ENCODE data around the gene SSC5D.

The SSC5D gene

GRCh38 chr19:55478364-55478763 is 9.9 kb upstream of the SSC5D start:
- DNase-seq (ENCODE audit: insufficient read length) (no peak), FAIRE-seq (no peak)
- TF ChIP-seq POLR2A (IDR thresholded peaks at IDR 0.05; ENCODE audit: low read depth, low read length) (no peak), TAF1 (IDR thresholded peaks at IDR 0.05; ENCODE audit: borderline replicate concordance, low read depth, low read length) (no peak), POLR2AphosphoS5 (IDR thresholded peaks at IDR 0.05; ENCODE audit: low read depth, low read length) (no peak)

GRCh38 chr19:55479045-55479444 is 9.2 kb upstream of the SSC5D start:
- FAIRE-seq (no peak), DNase-seq (ENCODE audit: insufficient read length) (no peak)
- no peak for TF ChIP-seq TAF1 (IDR thresholded peaks at IDR 0.05; ENCODE audit: borderline replicate concordance, low read depth, low read length)
- no peak for TF ChIP-seq POLR2AphosphoS5 (IDR thresholded peaks at IDR 0.05; ENCODE audit: low read depth, low read length)

- no peak for TF ChIP-seq POLR2A (IDR thresholded peaks at IDR 0.05; ENCODE audit: low read depth, low read length)
- no peak for TF ChIP-seq TAF1 (IDR thresholded peaks at IDR 0.05; ENCODE audit: borderline replicate concordance, low read depth, low read length)
- no peak for TF ChIP-seq POLR2AphosphoS5 (IDR thresholded peaks at IDR 0.05; ENCODE audit: low read depth, low read length)
- FAIRE-seq, result no peak
- DNase-seq (ENCODE audit: insufficient read length), result no peak
Measured at GRCh38 chr19:55479451-55480230, 8.6 kb upstream of the SSC5D start.

- no peak for DNase-seq (ENCODE audit: insufficient read length)
- no peak for FAIRE-seq
- no peak for TF ChIP-seq POLR2A (IDR thresholded peaks at IDR 0.05; ENCODE audit: low read depth, low read length)
- no peak for TF ChIP-seq TAF1 (IDR thresholded peaks at IDR 0.05; ENCODE audit: borderline replicate concordance, low read depth, low read length)
- TF ChIP-seq POLR2AphosphoS5 (IDR thresholded peaks at IDR 0.05; ENCODE audit: low read depth, low read length), result no peak
Measured at GRCh38 chr19:55481148-55481793, 7.0 kb upstream of the SSC5D start.

GRCh38 chr19:55481794-55482155 is 6.5 kb upstream of the SSC5D start:
- no peak for FAIRE-seq
- no peak for DNase-seq (ENCODE audit: insufficient read length)

GRCh38 chr19:55482156-55482961 is 5.9 kb upstream of the SSC5D start:
- DNase-seq (ENCODE audit: insufficient read length) (no peak), FAIRE-seq (no peak)
- TF ChIP-seq POLR2AphosphoS5 (IDR thresholded peaks at IDR 0.05; ENCODE audit: low read depth, low read length), result no peak

More at GRCh38 chr19:55481794-55482155, 6.5 kb upstream of the SSC5D start:
- TF ChIP-seq TAF1 (IDR thresholded peaks at IDR 0.05; ENCODE audit: borderline replicate concordance, low read depth, low read length) (no peak), POLR2A (IDR thresholded peaks at IDR 0.05; ENCODE audit: low read depth, low read length) (no peak), POLR2AphosphoS5 (IDR thresholded peaks at IDR 0.05; ENCODE audit: low read depth, low read length) (no peak)

GRCh38 chr19:55482967-55483705 is 5.1 kb upstream of the SSC5D start:
- no peak for TF ChIP-seq POLR2AphosphoS5 (IDR thresholded peaks at IDR 0.05; ENCODE audit: low read depth, low read length)
- TF ChIP-seq POLR2A (IDR thresholded peaks at IDR 0.05; ENCODE audit: low read depth, low read length), result no peak
- no peak for TF ChIP-seq TAF1 (IDR thresholded peaks at IDR 0.05; ENCODE audit: borderline replicate concordance, low read depth, low read length)
- FAIRE-seq, result no peak
- DNase-seq (ENCODE audit: insufficient read length), result no peak

- TF ChIP-seq POLR2A (IDR thresholded peaks at IDR 0.05; ENCODE audit: low read depth, low read length), result 0 out of 2 replicates have a peak, but pooled peaks have one; percentile 18
- no peak for TF ChIP-seq TAF1 (IDR thresholded peaks at IDR 0.05; ENCODE audit: borderline replicate concordance, low read depth, low read length)
- FAIRE-seq, result no peak
- no peak for DNase-seq (ENCODE audit: insufficient read length)
Measured at GRCh38 chr19:55483706-55484592, 4.3 kb upstream of the SSC5D start.

GRCh38 chr19:55484593-55485438 is 3.4 kb upstream of the SSC5D start, which contains the start of gene NAT14:
Gene NAT14 (plus strand): TSS chr19:55485188. CDS start chr19:55485709, 521 bp downstream.
- peak; percentile 96 for DNase-seq (ENCODE audit: insufficient read length)
- peak; percentile 86 for FAIRE-seq
- peak; percentile 52; the same call in 1 of the 2 replicates for TF ChIP-seq POLR2A (IDR thresholded peaks at IDR 0.05; ENCODE audit: low read depth, low read length)
- TF ChIP-seq TAF1 (IDR thresholded peaks at IDR 0.05; ENCODE audit: borderline replicate concordance, low read depth, low read length), result no peak
- TF ChIP-seq POLR2AphosphoS5 (IDR thresholded peaks at IDR 0.05; ENCODE audit: low read depth, low read length), result peak; percentile 54; the same call in 1 of the 2 replicates
